GM23338 (cell line): Measurements from ENCODE around the gene TOP1. TPM values are rescaled to one million over a fixed set of nuclear protein-coding genes. Genes with fewer than 3 reads are reported as not detected.

Source experiments
- ATAC-seq: fragments of 200-7000 bp; cut with Tn5 transposase; 3 replicates; pipeline ENCODE4 v1.9.1; 2020
- DNase-seq: peaks from one replicate; pipeline ENCODE4 v3.0.0-alpha.2; 2015; ENCODE audit warnings: low spot score
- H2AFZ ChIP-seq: fragments of 200-600 bp; sonication (generic); 2 replicates; pipeline ENCODE4 v1.8.0; 2016; ENCODE audit warnings: antibody characterized with exemption, mild to moderate bottlenecking, moderate library complexity
- H3F3A ChIP-seq: fragments of 200-600 bp; sonication (generic); replicated peaks from 2 replicates; pipeline ENCODE4 v1.8.0; 2017; ENCODE audit warnings: antibody characterized with exemption, mixed run types, low read depth
- H3K27ac ChIP-seq: fragments of 200-600 bp; sonication (generic); 2 replicates; pipeline ENCODE4 v1.6.1; 2016; ENCODE audit warnings: low read depth
- H3K27me3 ChIP-seq: fragments of 200-600 bp; sonication (generic); 2 replicates; pipeline ENCODE4 v1.8.0; 2016; ENCODE audit warnings: mild to moderate bottlenecking, mixed run types, moderate library complexity; ENCODE audit not compliant: insufficient read depth
- H3K36me3 ChIP-seq: fragments of 200-600 bp; sonication (generic); 2 replicates; pipeline ENCODE4 v1.8.0; 2016; ENCODE audit warnings: mild to moderate bottlenecking; ENCODE audit not compliant: insufficient read depth
- H3K4me1 ChIP-seq: fragments of 200-600 bp; sonication (generic); 2 replicates; pipeline ENCODE4 v1.8.0; 2016; ENCODE audit warnings: mild to moderate bottlenecking, moderate library complexity; ENCODE audit not compliant: insufficient read depth
- H3K4me2 ChIP-seq: fragments of 200-600 bp; sonication (generic); 2 replicates; pipeline ENCODE4 v1.7.1; 2017; ENCODE audit warnings: mixed run types
- H3K4me3 ChIP-seq: fragments of 200-600 bp; sonication (generic); 2 replicates; pipeline ENCODE4 v1.6.1; 2016; ENCODE audit warnings: mixed run types
- H3K79me2 ChIP-seq: fragments of 200-600 bp; sonication (generic); replicated peaks from 2 replicates; pipeline ENCODE4 v1.8.0; 2017; ENCODE audit warnings: mild to moderate bottlenecking; ENCODE audit not compliant: insufficient read depth
- H3K9me2 ChIP-seq: fragments of 200-600 bp; sonication (generic); 2 replicates; pipeline ENCODE4 v1.8.0; 2017; ENCODE audit not compliant: insufficient read depth
- H4K20me1 ChIP-seq: fragments of 200-600 bp; sonication (generic); replicated peaks from 2 replicates; pipeline ENCODE4 v1.8.0; 2017; ENCODE audit warnings: mild to moderate bottlenecking; ENCODE audit not compliant: insufficient read depth
- H3K27ac Mint-ChIP-seq: 2 replicates; pipeline ENCODE4 v1.8.0; 2020; ENCODE audit warnings: inconsistent platforms, mild to moderate bottlenecking, moderate library complexity, mixed read lengths
- H3K27me3 Mint-ChIP-seq: 3 replicates; pipeline ENCODE4 v1.8.0; 2022; ENCODE audit warnings: low read depth, mild to moderate bottlenecking, moderate library complexity, mixed read lengths, inconsistent platforms; ENCODE audit not compliant: insufficient read depth, poor library complexity
- H3K36me3 Mint-ChIP-seq: 3 replicates; pipeline ENCODE4 v1.8.0; 2021; ENCODE audit warnings: low read depth, mild to moderate bottlenecking, inconsistent platforms, moderate library complexity, mixed read lengths
- H3K4me1 Mint-ChIP-seq: 3 replicates; pipeline ENCODE4 v1.8.0; 2020; ENCODE audit warnings: mild to moderate bottlenecking, inconsistent platforms, mixed read lengths
- H3K4me3 Mint-ChIP-seq: 3 replicates; pipeline ENCODE4 v1.8.0; 2021; ENCODE audit warnings: moderate library complexity, mild to moderate bottlenecking, inconsistent platforms, mixed read lengths
- H3K9me3 Mint-ChIP-seq: 3 replicates; pipeline ENCODE4 v1.8.0; 2020; ENCODE audit warnings: moderate library complexity, mild to moderate bottlenecking, inconsistent platforms, mixed read lengths
- EZH2 ChIP-seq: fragments of 200-600 bp; sonication (generic); IDR thresholded peaks from one replicate; pipeline ENCODE4 v1.8.0; 2017; ENCODE audit warnings: antibody characterized with exemption, mild to moderate bottlenecking, low read depth; ENCODE audit not compliant: unreplicated experiment
- EZH2phosphoT487 ChIP-seq: fragments of 200-600 bp; sonication (generic); IDR thresholded peaks from one replicate; pipeline ENCODE4 v1.8.1; 2018; ENCODE audit warnings: antibody characterized with exemption; ENCODE audit not compliant: unreplicated experiment
- JUNB ChIP-seq: IDR thresholded peaks from one replicate; pipeline ENCODE4 v1.6.1; 2016; ENCODE audit warnings: antibody characterized with exemption; ENCODE audit not compliant: unreplicated experiment
- polyA plus RNA-seq: library from polyadenylated mRNA; unstranded; fragments of >200 nt; fragmentation: Nextera tagmentation; extraction: Ambion mirVana; gene quantifications from 2 replicates; pipeline ENCODE4 v1.2.1, GENCODE V29; 2016
- total RNA-seq: library from RNA; depleted of rRNA; stranded (reverse); fragments of >200 nt; shearing (Covaris generic); gene quantifications from 2 replicates; pipeline ENCODE4 v1.2.3, GENCODE V29; 2014
- TF ChIP-seq, protein P1 (sequence below): fragments of 250-450 bp; sonication (Bioruptor Pico); IDR thresholded peaks from 2 replicates; pipeline ENCODE4 v1.5.0; 2020; ENCODE audit warnings: mild to moderate bottlenecking, moderate library complexity
- TF ChIP-seq, protein P2 (sequence below): IDR thresholded peaks from 2 replicates; pipeline ENCODE4 v1.6.1; 2016; ENCODE audit warnings: antibody characterized with exemption
- TF ChIP-seq, protein P3 (sequence below), 2 experiments: fragments of 200-600 bp in 1 of 2; sonication (generic) in 1 of 2; conservative IDR thresholded peaks; 2 replicates each; pipeline versions ENCODE4 v1.5.1 to v1.6.1; 2016 to 2017; ENCODE audit warnings: antibody characterized with exemption in 2 of 2, low read depth in 2 of 2, mild to moderate bottlenecking in 2 of 2, moderate library complexity in 1 of 2

TOP1 gene
- total and polyA plus RNA-seq, 2 experiments from 2014 or later, result 62.4 to 101 TPM

DNA sequence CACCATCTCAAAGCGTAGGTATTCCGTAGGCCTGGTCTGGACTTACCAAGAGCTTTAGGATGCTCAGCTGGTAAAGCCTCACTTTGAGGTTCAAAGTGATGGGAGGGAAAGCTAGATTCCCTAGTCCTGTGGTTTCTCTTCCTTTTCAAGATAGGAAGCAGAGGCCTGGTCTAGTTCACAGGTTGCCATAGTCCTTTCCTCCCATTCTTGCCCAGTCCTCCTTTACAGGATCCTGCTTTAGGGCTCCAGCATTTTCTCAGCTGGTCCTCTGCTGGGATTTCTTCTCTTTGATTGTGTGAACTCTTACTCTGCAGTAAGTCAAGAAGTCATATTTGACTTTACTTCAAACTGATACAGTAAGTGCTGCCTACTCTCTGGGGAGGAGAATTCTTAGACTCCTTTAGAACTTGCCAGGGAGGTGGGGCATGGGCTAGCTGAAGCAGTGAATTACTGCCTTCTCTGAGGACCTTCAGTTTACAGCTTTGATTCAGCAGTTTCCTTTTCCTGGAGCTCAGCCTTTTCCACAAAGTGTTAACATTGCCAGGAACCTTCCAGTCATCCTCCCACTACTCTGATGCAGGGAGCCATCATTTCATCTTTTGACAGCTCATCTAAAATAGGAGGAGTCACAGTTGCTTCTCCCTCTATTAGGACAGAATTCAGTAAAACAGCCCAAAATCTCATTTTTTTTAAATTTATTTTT, 65.9 kb downstream of the TOP1 start (continued):
- TF ChIP-seq, protein P1, sequence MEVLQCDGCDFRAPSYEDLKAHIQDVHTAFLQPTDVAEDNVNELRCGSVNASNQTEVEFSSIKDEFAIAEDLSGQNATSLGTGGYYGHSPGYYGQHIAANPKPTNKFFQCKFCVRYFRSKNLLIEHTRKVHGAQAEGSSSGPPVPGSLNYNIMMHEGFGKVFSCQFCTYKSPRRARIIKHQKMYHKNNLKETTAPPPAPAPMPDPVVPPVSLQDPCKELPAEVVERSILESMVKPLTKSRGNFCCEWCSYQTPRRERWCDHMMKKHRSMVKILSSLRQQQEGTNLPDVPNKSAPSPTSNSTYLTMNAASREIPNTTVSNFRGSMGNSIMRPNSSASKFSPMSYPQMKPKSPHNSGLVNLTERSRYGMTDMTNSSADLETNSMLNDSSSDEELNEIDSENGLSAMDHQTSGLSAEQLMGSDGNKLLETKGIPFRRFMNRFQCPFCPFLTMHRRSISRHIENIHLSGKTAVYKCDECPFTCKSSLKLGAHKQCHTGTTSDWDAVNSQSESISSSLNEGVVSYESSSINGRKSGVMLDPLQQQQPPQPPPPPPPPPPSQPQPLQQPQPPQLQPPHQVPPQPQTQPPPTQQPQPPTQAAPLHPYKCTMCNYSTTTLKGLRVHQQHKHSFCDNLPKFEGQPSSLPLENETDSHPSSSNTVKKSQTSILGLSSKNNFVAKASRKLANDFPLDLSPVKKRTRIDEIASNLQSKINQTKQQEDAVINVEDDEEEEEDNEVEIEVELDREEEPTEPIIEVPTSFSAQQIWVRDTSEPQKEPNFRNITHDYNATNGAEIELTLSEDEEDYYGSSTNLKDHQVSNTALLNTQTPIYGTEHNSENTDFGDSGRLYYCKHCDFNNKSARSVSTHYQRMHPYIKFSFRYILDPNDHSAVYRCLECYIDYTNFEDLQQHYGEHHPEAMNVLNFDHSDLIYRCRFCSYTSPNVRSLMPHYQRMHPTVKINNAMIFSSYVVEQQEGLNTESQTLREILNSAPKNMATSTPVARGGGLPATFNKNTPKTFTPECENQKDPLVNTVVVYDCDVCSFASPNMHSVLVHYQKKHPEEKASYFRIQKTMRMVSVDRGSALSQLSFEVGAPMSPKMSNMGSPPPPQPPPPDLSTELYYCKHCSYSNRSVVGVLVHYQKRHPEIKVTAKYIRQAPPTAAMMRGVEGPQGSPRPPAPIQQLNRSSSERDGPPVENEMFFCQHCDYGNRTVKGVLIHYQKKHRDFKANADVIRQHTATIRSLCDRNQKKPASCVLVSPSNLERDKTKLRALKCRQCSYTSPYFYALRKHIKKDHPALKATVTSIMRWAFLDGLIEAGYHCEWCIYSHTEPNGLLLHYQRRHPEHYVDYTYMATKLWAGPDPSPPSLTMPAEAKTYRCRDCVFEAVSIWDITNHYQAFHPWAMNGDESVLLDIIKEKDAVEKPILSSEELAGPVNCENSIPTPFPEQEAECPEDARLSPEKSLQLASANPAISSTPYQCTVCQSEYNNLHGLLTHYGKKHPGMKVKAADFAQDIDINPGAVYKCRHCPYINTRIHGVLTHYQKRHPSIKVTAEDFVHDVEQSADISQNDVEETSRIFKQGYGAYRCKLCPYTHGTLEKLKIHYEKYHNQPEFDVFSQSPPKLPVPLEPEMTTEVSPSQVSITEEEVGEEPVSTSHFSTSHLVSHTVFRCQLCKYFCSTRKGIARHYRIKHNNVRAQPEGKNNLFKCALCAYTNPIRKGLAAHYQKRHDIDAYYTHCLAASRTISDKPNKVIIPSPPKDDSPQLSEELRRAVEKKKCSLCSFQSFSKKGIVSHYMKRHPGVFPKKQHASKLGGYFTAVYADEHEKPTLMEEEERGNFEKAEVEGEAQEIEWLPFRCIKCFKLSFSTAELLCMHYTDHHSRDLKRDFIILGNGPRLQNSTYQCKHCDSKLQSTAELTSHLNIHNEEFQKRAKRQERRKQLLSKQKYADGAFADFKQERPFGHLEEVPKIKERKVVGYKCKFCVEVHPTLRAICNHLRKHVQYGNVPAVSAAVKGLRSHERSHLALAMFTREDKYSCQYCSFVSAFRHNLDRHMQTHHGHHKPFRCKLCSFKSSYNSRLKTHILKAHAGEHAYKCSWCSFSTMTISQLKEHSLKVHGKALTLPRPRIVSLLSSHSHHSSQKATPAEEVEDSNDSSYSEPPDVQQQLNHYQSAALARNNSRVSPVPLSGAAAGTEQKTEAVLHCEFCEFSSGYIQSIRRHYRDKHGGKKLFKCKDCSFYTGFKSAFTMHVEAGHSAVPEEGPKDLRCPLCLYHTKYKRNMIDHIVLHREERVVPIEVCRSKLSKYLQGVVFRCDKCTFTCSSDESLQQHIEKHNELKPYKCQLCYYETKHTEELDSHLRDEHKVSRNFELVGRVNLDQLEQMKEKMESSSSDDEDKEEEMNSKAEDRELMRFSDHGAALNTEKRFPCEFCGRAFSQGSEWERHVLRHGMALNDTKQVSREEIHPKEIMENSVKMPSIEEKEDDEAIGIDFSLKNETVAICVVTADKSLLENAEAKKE (CRISPR knock-in tag), result no peak
- no peak for TF ChIP-seq EZH2phosphoT487
- TF ChIP-seq, protein P2, sequence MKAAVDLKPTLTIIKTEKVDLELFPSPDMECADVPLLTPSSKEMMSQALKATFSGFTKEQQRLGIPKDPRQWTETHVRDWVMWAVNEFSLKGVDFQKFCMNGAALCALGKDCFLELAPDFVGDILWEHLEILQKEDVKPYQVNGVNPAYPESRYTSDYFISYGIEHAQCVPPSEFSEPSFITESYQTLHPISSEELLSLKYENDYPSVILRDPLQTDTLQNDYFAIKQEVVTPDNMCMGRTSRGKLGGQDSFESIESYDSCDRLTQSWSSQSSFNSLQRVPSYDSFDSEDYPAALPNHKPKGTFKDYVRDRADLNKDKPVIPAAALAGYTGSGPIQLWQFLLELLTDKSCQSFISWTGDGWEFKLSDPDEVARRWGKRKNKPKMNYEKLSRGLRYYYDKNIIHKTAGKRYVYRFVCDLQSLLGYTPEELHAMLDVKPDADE, result no peak

- Histone ChIP-seq H3K27ac (no peak overlapping the region), H3K27me3 (no peaks in the 10 kb centered on the region), H3K4me3 (no peak overlapping the region), H3K79me2 (peaks cover 6% of the 10 kb centered on the region; the same call in 1 of the 2 replicates), H4K20me1 (peaks cover 16% of the 10 kb centered on the region; the same call in 1 of the 2 replicates), H3K36me3 (peaks cover 64% of the 10 kb centered on the region), H3K4me2 (no peak overlapping the region), H3F3A (peaks cover 7% of the 10 kb centered on the region; the same call in 1 of the 2 replicates), H3K4me1 (no peaks in the 10 kb centered on the region), H3K9me2 (no peaks in the 10 kb centered on the region), H2AFZ (no peak overlapping the region)
- Mint-ChIP-seq H3K4me1 (no peaks in the 10 kb centered on the region), H3K9me3 (no peaks in the 10 kb centered on the region), H3K36me3 (peaks cover 76% of the 10 kb centered on the region), H3K27ac (no peak overlapping the region), H3K4me3 (no peak overlapping the region), H3K27me3 (peaks cover 1% of the 10 kb centered on the region)
- TF ChIP-seq EZH2phosphoT487 (no peak), EZH2 (no peak), JUNB (no peak)
- TF ChIP-seq, protein P3, sequence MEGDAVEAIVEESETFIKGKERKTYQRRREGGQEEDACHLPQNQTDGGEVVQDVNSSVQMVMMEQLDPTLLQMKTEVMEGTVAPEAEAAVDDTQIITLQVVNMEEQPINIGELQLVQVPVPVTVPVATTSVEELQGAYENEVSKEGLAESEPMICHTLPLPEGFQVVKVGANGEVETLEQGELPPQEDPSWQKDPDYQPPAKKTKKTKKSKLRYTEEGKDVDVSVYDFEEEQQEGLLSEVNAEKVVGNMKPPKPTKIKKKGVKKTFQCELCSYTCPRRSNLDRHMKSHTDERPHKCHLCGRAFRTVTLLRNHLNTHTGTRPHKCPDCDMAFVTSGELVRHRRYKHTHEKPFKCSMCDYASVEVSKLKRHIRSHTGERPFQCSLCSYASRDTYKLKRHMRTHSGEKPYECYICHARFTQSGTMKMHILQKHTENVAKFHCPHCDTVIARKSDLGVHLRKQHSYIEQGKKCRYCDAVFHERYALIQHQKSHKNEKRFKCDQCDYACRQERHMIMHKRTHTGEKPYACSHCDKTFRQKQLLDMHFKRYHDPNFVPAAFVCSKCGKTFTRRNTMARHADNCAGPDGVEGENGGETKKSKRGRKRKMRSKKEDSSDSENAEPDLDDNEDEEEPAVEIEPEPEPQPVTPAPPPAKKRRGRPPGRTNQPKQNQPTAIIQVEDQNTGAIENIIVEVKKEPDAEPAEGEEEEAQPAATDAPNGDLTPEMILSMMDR (conservative IDR thresholded peaks at IDR 0.05; ENCODE audit: low read depth in 2 of 2), result peak; percentile 78 to 99
- ATAC-seq (peak; percentile 56), DNase-seq (peak; percentile 72)
These were observed 66.7 kb downstream of the TOP1 start for GRCh38 chr20:41095110-41095969.
